Stimulated activated naive CD4-positive, alpha-beta T cell treated with Interleukin-2 at 50 U/mL for 16 hours (primary cell): ENCODE measurements around the gene FBXL13.
"Not testable (repeated sequence)": the region's sequence is repeated elsewhere in the genome, so short reads cannot be mapped to it uniquely, and the experiment has no call there.

Experiments used
- DNase-seq: peaks from one replicate; lab custom pipeline; 2025; lab: John Stamatoyannopoulos, UW

FBXL13 gene

GRCh38 chr7:103074519-103075336 is at the start of gene FBXL13, which contains the start of gene ARMC10:
FBXL13 (minus strand) TSS chr7:103074796.
ARMC10 (plus strand) TSS chr7:103075140; CDS start chr7:103075273, 133 bp downstream.
- DNase-seq, result peak; percentile 90

- no peak for DNase-seq
Measured at GRCh38 chr7:103123529-103123928, 48.9 kb upstream of the FBXL13 start.

GRCh38 chr7:103121641-103122040 is 47.0 kb upstream of the FBXL13 start:
- DNase-seq, result no peak

GRCh38 chr7:103120362-103120761 is 45.8 kb upstream of the FBXL13 start:
- no peak for DNase-seq

- DNase-seq, result no peak
Measured at GRCh38 chr7:103119791-103120291, 45.2 kb upstream of the FBXL13 start.

- no peak for DNase-seq
Measured at GRCh38 chr7:103117465-103117864, 42.9 kb upstream of the FBXL13 start.

GRCh38 chr7:103116991-103117390 is 42.4 kb upstream of the FBXL13 start:
- DNase-seq, result no peak

- no peak for DNase-seq
Measured at GRCh38 chr7:103116511-103116910, 41.9 kb upstream of the FBXL13 start.

GRCh38 chr7:103115771-103116170 is 41.2 kb upstream of the FBXL13 start:
- no peak for DNase-seq

GRCh38 chr7:103114576-103115008 is 40.0 kb upstream of the FBXL13 start:
- DNase-seq, result no peak

GRCh38 chr7:103113164-103113563 is 38.6 kb upstream of the FBXL13 start:
- no peak for DNase-seq

- DNase-seq, result not testable (repeated sequence)
Measured at GRCh38 chr7:103106703-103107070, 32.1 kb upstream of the FBXL13 start.

GRCh38 chr7:103106005-103106702 is 31.6 kb upstream of the FBXL13 start:
- no peak for DNase-seq

GRCh38 chr7:103101543-103101942 is 26.9 kb upstream of the FBXL13 start:
- no peak for DNase-seq

- DNase-seq, result no peak
Measured at GRCh38 chr7:103100348-103100747, 25.8 kb upstream of the FBXL13 start.

- DNase-seq, result no peak
Measured at GRCh38 chr7:103097041-103097440, 22.4 kb upstream of the FBXL13 start.

- not testable (repeated sequence) for DNase-seq
Measured at GRCh38 chr7:103095558-103095957, 21.0 kb upstream of the FBXL13 start.

- DNase-seq, result no peak
Measured at GRCh38 chr7:103094102-103094501, 19.5 kb upstream of the FBXL13 start.

GRCh38 chr7:103093429-103093828 is 18.8 kb upstream of the FBXL13 start:
- DNase-seq, result no peak

GRCh38 chr7:103092321-103092720 is 17.7 kb upstream of the FBXL13 start:
- not testable (repeated sequence) for DNase-seq

- DNase-seq, result no peak
Measured at GRCh38 chr7:103083210-103083609, 8.6 kb upstream of the FBXL13 start.

GRCh38 chr7:103082497-103082896 is 7.9 kb upstream of the FBXL13 start:
- DNase-seq, result no peak

GRCh38 chr7:103080923-103081322 is 6.3 kb upstream of the FBXL13 start:
- no peak for DNase-seq
